OCI-M2 (cell line): ENCODE data around the gene SHISA9.

ENCODE experiments used
- DNase-seq: peaks from one replicate; lab custom pipeline; 2025; ENCODE audit not compliant: unreplicated experiment; lab: John Stamatoyannopoulos, UW

Gene SHISA9

GRCh38 chr16:13013043-13013442 is 111.6 kb downstream of the SHISA9 start:
- no peak for DNase-seq

DNA sequence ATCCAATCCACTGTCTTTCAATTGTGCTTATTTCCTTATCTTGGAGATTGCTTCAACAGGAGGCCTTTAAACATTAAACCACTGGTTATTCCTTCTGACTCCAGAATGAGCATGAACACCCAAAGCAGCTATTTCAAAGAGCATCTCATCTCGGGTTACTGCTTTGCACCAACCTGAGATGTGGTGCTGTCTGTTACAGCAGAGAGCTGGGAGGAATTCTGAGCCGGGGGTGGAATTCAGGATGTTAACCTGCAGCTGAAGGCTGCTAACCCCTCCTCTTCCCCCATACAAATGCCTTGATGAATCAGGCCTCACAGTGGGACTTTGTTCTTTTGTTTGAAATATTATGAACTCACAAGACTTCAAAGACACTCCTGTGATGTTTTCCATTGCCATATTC is 113.1 kb downstream of the SHISA9 start:
- DNase-seq = no peak

DNA sequence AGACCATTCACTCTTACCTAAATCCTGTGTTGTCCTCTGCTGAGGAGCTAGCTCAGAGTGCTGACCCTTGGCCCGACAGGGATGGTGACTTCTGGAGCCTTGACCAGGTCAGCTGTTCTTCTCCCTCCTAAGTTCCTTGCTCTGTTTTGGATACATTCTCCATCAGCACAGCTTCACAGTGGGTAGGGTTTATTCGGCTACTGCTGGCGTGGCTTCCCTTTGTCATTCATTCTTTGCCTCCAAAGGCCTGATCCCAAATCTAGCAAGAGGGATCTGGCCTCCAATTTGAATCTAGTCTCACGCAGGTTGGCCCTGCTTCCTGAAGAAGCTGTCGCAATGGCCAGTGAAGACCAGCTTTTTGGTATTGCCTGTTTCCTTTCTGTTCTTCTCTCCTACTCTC is 116.6 kb downstream of the SHISA9 start:
- no peak for DNase-seq

DNA sequence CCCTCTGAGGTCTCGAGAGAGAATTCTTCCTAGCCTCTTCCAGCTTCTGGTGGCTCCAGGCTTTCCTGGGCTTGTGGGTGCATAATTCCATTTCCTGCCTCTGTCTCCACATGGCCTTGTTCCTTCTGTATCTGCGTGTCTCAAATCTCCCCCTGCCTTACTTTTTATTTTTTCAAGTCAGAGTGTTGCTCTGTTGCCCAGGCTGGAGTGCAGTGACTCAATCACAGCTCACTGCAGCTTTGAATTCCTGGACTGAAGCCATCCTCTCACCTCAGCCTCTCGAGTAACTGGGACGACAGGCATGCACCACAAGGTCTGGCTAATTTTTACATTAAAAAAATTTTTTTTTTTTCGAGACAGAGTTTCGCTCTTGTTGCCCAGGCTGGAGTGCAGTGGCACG is 120.6 kb downstream of the SHISA9 start:
- no peak for DNase-seq

GRCh38 chr16:13029786-13030185 is 128.4 kb downstream of the SHISA9 start:
- DNase-seq = no peak

DNA sequence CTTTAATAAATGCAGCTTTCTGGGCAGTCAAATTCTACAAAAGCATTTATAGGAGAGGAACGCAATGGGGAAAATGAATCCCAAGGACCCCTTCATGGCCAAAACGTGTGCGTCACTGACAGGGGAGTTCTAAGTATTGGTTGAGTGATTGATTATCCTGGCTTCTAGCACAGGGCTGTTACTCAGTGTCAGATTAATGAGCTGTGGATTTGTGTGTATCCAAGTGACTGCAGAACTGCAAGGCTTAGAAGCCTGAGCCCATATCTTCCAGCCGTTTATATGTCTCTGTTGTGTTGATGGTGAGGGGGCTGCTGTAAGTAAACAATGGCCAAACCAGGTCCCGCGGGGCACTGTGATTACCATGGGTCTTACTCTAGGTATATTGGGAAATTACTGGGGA is 129.4 kb downstream of the SHISA9 start:
- DNase-seq = no peak

DNA sequence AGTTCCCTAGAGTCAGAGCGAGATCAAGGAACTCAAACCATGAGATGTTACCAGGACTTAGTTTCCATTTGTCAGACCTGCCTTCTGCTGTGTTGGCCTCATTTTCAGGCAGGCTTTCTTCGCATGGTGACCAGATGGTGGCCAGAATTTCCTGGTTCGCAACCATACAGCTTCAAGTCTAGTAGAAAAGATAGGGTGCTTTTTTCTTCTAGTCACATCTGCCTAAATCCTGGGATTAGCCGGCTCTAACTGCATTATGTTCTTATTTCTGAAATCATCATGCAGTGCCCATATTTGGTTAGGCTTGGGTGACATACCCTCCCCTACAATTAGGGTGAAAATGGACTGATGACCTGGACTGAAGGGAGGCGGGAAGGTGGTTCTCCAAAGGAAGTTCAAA is 131.5 kb downstream of the SHISA9 start:
- DNase-seq = no peak

DNA sequence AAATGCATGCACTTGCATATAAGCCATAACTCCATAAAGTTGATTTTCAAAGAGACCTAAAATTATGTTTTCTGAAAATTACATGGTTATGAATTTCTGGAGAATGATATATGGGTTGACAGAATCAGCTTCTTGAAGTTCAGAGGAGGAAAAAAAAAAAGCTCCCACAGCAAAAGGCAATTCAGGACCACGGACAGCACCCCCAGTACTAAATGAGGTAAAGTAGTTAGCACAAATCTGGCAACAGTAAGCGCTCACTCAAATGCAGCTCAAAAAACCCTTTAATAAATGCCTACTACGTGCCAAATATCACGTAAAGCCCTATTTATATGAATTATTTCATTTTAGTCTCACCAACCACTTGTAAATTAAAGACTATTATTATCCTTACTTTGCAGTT is 135.2 kb downstream of the SHISA9 start:
- no peak for DNase-seq

GRCh38 chr16:13038591-13038990 is 137.2 kb downstream of the SHISA9 start:
- no peak for DNase-seq

- DNase-seq = no peak
Measured at GRCh38 chr16:13039526-13039925, 138.1 kb downstream of the SHISA9 start.

- DNase-seq = no peak
Measured at GRCh38 chr16:13041180-13041579, 139.8 kb downstream of the SHISA9 start.

DNA sequence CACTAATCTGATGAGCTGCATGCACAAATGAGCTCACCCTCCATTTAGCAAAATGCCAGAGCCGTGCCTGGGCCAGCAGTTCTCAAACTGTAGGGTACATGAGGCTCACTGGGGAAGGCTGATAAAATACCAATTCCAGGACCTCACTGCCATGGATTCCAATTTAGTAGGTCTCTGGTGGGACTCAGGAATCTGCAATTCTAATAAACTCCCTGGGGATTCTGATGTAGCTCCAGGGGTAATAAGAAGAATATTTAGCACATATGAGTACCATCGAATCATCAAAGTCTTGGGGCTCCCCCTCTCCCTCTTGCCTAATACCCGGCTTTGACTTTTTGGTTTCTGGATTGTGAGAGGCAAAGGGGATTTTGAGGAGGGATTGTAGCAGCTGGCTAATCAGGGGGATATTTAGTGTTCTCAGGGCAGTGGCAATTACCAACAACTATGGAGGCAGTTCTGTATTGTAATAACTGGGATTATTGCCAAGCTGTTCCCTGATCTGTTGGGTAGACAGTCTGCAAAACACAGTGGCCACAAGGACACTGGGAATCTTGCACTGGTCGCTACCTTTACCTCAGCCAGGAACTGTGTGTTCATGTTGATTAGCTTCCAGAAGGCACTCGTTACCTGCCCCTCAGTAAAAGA is 140.4 kb downstream of the SHISA9 start:
- DNase-seq = no peak

DNA sequence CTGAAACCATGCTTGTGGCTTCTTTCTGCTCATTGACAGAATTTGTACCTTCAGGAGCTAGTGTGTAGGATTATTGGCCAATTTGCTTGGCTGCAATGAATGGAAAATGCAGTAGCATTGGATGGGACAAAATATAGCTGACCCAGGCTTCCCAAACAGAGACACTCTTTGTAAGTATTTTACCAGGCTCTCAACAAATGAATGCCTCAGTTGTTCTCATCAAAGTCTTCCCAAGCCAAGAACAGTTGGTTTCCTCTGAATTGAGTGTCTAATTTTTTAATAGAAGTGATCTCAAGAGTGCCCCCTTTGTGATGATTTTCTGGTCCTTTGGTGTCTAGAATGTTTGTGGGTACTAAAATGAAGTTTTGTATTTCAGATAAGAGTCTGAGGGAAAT is 140.9 kb downstream of the SHISA9 start:
- DNase-seq = no peak

GRCh38 chr16:13046061-13046821 is 144.8 kb downstream of the SHISA9 start:
- DNase-seq = no peak

DNA sequence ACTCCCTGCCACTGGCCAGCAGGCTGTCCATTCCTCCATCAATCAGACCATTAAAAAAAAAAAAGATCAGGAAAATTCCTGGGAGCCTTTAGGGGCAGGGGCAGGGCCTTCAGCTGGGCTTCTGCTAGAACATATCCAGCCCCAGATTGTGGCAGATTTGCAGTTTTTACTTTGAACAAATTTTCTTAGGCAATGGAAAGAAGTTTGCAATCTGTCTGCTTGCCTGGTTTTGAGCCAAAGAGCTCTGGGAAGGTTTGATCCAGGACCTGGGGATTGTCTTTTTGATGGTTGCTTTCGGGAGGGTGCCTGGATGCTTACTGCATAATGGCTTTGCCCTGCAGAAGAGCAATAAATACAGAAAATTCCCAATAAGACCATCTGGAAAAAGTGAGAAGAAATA is 145.9 kb downstream of the SHISA9 start:
- DNase-seq = no peak

DNA sequence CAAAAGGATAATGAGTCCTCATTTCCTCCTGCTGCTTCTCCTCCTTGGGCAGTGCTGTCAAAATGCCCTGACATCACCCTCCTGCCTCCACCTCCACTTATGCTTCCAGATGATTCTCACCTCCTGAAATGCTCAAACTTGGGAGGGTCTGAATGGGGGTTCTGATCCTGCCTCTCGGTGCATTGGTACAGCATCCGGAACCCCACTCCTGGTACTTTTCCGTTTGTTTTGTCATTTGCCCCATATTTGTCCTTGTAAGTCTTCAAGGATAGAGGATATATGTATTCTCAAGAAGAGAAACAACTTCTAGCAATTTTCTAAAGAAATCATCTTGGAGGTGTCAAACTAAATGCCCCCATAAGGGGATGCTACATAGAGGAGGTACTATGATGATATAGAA is 148.3 kb downstream of the SHISA9 start:
- DNase-seq = no peak

DNA sequence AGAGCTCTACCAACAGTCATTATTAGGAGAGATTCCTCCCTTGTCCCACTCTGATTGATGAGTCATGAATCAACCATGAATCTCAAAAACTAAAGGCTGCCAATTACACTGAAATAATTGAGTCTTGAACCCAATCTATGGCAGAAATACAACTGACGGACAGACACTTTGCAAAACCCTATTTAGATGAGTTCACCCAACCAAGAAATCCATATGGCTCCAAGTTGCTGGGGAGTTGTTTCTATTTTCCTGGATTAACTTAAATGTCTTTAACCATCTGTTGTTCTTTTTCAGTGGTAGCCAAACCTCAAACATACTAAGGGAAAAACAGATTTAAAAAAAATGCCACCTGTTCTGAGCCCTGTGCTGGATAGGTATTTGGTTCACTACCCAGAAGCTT is 151.0 kb downstream of the SHISA9 start:
- no peak for DNase-seq

DNA sequence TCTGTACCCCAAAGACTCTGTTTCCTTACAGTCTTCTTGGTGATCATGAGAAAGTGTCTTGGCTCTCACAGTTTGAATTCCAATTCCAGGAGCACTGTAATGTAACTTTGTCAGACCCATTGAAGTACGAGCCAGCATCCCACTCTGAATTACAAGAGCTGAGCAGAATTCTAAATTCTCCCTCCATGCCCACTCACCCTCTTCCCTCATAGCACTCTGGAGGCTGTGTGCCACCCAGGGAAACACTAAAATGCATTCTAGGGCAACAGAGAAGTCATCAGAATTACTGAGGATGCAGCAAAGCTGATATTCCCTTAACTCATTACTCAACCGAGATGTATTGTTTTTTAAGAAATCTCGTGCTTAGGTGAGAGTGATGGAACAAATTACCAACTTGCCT is 154.1 kb downstream of the SHISA9 start:
- no peak for DNase-seq

- DNase-seq = no peak
Measured at GRCh38 chr16:13056607-13057006, 155.2 kb downstream of the SHISA9 start.

DNA sequence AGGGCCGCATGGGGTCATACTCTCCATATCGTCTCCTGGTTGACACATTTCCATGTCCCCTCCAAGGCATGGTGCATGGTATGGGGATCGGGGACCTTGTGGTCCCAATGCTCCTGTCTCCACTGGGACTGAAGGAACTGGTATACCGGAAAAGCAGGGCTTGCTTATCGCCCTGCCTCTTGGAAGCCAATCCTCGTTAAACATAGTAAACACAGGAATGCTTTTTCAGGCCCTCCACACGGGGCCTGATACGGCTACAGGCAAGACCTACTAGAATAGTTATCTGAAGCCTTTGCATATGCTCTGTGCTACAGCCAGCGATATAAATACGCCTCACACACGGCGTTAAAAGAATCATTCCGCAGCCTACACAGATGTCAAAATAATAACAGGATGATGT is 159.5 kb downstream of the SHISA9 start:
- DNase-seq = no peak

GRCh38 chr16:13061691-13062090 is 160.3 kb downstream of the SHISA9 start:
- DNase-seq = no peak

DNA sequence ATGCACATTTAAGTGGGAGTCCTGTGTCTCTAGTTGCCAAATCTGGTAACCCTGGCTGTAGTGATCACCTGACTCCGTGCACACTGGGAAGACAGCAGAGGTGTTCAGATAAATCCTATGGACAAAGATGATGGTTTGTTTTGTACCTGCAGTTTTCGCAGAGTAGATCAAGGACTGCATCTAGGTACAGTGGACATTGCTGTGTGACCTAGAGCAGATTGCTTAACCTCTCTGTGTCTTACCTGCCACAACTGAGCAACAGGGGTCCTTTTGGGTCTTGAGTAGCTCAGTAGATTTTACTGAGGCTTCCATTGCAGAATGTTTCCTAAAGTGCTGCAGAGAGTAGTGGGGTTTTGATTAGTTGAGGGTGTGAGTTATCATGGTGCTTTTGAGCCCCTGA is 160.8 kb downstream of the SHISA9 start:
- DNase-seq = no peak

DNA sequence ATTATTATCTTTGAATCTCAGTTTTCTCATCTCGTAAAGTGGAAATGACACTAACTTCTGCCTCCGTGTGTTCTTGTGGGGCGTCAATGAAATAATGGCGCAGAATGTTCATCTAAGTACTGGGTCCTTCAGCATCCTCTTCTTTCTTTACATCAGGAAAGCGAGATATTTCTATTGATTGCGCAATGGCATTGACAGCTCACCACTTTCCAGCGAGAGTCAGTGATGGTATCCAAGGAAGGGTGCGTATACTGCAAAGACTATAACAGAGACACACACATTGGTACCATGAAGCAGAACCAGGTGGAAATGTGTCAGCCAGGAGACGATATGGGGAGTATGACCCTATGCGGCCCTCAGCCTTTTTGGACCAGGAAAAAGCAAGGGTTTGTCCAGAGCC is 162.1 kb downstream of the SHISA9 start:
- no peak for DNase-seq
